WTC11 (cell line): ENCODE data around the gene ADCY1.

Source experiments
- CTCF ChIP-seq: fragments of 200-600 bp; IDR thresholded peaks from 2 replicates; pipeline ENCODE4 v1.8.0; 2022; ENCODE audit warnings: antibody characterized with exemption
- JUN ChIP-seq: sonication (generic); formaldehyde crosslinking; IDR thresholded peaks from 2 replicates; pipeline ENCODE4 v1.8.0; 2023; ENCODE audit warnings: mild to moderate bottlenecking, missing genetic modification reagents
- MYBL2 ChIP-seq: sonication (generic); formaldehyde crosslinking; IDR thresholded peaks from 2 replicates; pipeline ENCODE4 v1.8.1; 2023; ENCODE audit warnings: mild to moderate bottlenecking, moderate library complexity, missing genetic modification reagents
- NFYB ChIP-seq: sonication (generic); formaldehyde crosslinking; conservative IDR thresholded peaks from 2 replicates; pipeline ENCODE4 v1.8.0; 2022; ENCODE audit warnings: low read depth, missing genetic modification reagents
- RELA ChIP-seq: sonication (generic); formaldehyde crosslinking; IDR thresholded peaks from 2 replicates; pipeline ENCODE4 v1.8.1; 2022; ENCODE audit warnings: missing genetic modification reagents, mild to moderate bottlenecking, borderline replicate concordance
- SP1 ChIP-seq: sonication (generic); formaldehyde crosslinking; conservative IDR thresholded peaks from 2 replicates; pipeline ENCODE4 v1.8.1; 2022; ENCODE audit warnings: missing genetic modification reagents
- TCF7 ChIP-seq: sonication (generic); formaldehyde crosslinking; IDR thresholded peaks from 2 replicates; pipeline ENCODE4 v1.8.0; 2022; ENCODE audit warnings: mild to moderate bottlenecking, low read depth, missing genetic modification reagents, moderate library complexity
- TP53 ChIP-seq: sonication (generic); formaldehyde crosslinking; IDR thresholded peaks from 2 replicates; pipeline ENCODE4 v1.8.1; 2023; ENCODE audit warnings: mild to moderate bottlenecking, missing genetic modification reagents
- ZNF232 ChIP-seq: sonication (generic); formaldehyde crosslinking; IDR thresholded peaks from 2 replicates; pipeline ENCODE4 v1.8.0; 2022; ENCODE audit warnings: mild to moderate bottlenecking, missing genetic modification reagents

- TF ChIP-seq ZNF232, result no peak
- no peak for TF ChIP-seq MYBL2 (CRISPR knock-in tag)
- TF ChIP-seq CTCF, result no peak
- no peak for TF ChIP-seq TCF7 (CRISPR knock-in tag)
- TF ChIP-seq RELA, result no peak
- no peak for TF ChIP-seq SP1 (CRISPR knock-in tag)
- TF ChIP-seq JUN, result no peak
- no peak for TF ChIP-seq NFYB (CRISPR knock-in tag)
- no peak for TF ChIP-seq TP53
Measured at GRCh38 chr7:45610660-45611299, 36.6 kb downstream of the ADCY1 start.
